ENCODE measurements around the gene ZNF669.
A peak's percentile ranks its signal among the peaks of the same experiment; 100 is the strongest.

ZNF669 gene

GRCh38 chr1:247111259-247111699 is 7.1 kb upstream of the ZNF669 start:
- no peak for DNase-seq (ENCODE audit: low read depth in 2 of 2)

DNA sequence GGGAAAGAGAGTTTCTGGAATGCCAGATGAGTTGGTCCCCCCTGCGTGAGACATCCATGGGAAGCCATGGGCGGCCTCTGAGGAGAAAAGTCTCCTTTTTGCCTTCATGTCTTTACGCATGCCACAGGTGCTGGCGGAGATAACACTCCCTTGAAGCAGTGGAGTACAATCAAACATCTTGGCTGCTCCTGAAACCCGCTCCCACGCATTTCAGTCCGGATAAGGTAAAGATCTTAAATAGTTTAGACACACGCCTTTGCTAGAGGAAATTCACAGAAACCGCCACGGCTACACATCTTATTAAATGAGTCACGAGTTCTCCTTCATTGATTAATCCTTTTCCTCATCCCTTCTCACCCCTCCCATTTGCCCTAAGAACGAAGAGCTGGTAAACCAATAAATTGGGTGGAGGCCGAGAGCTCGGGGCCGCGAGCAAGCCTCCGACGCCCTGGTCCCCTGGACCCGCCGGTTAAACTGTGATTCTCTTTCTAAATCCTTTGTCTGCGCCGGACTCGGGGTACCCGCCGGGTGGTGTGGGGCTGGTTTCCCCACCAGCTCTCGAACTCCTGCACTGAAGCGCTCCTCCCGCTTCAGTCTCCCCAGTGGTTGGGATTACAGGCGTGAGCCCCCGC is 6.6 kb upstream of the ZNF669 start:
- DNase-seq (ENCODE audit: low read depth in 2 of 2): no peak

DNA sequence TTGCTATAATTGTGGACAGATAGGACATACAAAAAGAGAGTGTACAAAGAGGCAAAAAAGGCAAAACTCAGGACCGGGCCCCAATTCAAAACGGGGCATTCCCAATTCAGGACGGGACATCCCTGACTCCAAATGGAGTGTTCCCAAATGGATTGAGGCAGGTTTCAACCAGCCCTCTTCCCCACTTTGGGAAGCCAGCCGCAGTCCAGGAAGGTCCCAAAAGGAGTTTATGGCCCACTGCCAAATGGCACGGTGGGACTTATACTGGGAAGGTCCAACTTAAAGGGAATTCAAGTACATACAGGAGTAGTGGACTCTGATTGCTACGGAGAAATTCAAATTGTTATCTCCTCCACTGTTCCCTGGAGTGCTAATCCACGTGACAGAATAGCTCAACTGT is 3.5 kb upstream of the ZNF669 start:
- no peak for DNase-seq (ENCODE audit: low read depth in 2 of 2)

DNA sequence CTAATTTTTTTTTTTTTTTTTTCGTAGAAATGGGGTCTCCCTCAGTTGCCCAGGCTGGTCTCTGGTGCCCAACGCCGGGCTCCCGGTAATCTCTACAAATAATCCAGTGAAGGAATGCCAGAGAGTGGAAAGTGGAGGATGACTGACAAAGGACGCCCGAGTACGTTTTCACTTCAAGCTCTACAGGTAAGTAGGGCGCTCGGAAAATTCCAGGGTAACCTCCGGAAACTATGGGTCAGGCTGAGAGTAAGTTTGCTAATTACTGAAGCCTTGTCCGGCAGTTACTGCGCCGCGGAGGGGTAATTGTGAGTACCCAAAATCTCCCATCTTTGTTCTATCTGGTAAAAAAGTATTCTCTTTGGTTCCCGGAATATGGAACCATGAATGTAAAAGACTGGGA is 1.8 kb upstream of the ZNF669 start:
- no peak for DNase-seq (ENCODE audit: low read depth in 2 of 2)

GRCh38 chr1:247104965-247105364 is 809 bp upstream of the ZNF669 start:
- DNase-seq (ENCODE audit: low read depth in 2 of 2): no peak

DNA sequence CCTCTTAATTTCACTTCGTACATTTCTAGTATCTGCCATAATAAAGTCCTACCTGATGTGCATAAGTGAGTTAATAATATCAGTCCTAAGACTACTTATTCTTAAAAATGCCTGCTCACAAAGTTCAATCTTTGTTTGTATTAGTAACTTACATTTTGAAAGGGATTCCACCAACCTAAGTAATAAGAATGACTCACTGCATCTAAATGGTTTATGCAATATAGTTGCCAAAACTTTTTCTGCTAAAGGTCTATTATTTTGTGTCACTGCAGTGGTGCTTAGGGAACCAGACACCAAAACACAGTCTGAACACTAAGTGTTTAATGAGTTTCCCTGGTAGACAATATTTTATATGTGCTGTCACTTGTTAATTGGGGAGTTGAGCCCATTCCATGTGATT is 1.8 kb downstream of the ZNF669 start:
- DNase-seq (ENCODE audit: low read depth in 2 of 2): no peak

- no peak for DNase-seq (ENCODE audit: low read depth in 2 of 2)
Measured at GRCh38 chr1:247100676-247101279, 3.4 kb downstream of the ZNF669 start.

GRCh38 chr1:247096958-247097357 is 7.2 kb downstream of the ZNF669 start:
- DNase-seq (ENCODE audit: low read depth in 2 of 2): no peak

GRCh38 chr1:247096544-247096943 is 7.6 kb downstream of the ZNF669 start:
- DNase-seq (ENCODE audit: low read depth in 2 of 2): no peak

DNA sequence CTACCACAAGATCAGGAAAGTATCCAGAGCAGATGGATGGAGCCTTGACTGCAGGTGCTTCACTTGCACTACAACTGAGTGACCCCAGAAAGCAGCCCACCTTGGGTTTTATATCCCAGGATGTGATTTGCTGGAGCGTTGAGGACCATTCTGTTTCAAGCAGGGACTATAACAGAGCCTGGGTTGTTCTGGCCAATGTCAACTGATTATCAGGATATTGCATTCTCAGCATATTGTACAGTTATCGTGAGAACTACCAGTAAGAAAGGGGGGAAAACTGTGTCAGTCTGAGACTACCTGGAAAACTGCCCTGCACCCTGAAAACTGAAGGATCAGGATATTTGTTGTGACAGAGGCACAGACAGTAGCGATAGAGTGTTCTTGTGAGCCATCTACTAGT is 8.0 kb downstream of the ZNF669 start:
- no peak for DNase-seq (ENCODE audit: low read depth in 2 of 2)

DNA sequence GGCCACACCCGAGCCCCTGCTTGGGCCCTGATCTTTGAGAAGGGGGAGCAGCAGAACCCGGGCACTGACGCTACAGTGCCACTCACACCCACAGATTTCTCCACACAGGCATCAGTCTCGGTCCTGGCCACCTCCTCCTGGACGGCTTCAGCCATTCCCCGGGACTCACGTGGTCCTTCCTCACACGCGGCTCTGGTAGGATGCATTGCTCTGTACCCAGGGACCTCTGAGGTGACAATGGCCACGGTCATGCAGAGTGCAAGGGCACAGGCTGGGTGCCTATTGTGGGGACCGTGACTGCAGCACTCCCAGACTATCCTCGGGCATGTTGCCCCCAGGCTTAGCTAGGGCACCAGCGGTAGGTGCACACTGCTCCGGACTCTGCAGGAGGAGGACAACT is 13.7 kb downstream of the ZNF669 start:
- DNase-seq (ENCODE audit: low read depth in 2 of 2): no peak

DNA sequence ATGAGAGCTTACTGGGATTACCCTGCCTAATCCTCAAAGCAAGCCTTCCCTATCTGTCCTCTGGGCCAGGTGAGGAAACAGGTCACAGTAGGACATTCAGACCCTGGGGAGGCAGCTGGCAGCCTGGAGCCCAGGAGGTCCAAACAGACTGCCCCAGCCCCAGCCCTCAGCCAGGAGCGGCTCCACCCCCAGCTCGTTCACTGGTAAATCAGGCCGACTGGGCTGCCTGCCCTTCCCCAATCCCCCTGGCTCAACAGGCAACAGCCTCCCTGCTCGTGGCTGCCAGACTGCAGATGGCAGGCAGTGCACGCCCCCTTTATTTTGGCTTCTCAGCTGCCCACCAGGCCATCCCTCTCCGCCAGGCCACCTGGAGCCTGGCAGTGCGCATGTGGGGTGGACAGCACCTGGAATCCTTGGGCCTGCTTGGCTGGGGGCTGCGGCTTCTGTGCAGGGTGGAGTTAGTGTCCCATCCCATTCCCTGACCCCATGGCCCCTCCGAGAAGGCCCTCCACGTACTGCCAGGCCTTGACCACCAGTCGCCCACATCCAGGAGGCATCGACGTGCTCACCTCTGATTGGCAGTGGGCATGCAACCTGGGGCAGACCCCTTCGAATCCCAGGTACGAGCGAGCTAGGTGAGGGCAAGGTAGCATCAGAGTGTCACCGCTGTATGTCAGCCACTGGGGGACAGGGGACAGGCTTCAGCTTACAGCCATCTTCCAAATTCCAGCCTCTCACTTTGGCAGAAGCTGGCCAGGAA is 14.4 kb downstream of the ZNF669 start:
- no peak for DNase-seq (ENCODE audit: low read depth in 2 of 2)

DNA sequence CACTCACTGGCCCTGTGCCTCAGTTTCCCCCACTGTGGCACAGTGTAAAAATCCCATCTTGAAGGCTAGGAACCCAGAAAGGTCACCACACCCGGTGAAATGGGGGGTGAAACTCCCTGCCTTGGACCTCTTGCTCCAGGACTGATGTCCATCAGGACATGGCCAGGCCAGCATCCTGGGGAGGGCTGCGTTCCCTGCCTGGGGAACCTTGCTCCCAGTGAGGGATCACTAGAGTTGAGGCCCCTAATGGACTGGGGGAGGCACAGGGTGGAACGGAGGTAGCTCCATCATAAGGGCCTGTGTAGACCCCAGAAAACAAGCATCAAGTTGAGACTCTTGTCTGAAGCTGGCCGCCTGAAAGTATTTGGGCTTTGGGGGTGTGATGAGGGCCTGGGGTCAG is 15.2 kb downstream of the ZNF669 start:
- DNase-seq (ENCODE audit: low read depth in 2 of 2): no peak

GRCh38 chr1:247087256-247087655 is 16.9 kb downstream of the ZNF669 start:
- no peak for DNase-seq (ENCODE audit: low read depth in 2 of 2)

- DNase-seq (ENCODE audit: low read depth in 2 of 2): no peak
Measured at GRCh38 chr1:247085310-247085709, 18.8 kb downstream of the ZNF669 start.

DNA sequence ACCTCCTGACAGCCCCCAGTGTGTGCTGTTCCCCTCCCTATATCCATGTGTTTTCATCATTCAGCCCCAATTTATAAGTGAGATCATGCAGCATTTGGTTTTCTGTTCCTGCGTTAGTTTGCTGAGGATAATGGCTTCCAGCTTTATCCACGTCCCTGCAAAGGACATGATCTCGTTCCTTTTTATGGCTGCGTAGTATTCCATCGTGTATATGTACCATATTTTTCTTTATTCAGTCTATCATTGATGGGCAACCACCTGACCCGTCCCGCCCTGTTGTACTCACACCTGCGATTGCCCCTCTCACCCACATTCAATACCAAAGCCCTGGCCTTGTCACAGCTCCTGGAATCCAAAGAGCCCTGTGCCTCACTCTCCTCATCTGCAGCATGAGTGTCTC is 19.4 kb downstream of the ZNF669 start:
- DNase-seq (ENCODE audit: low read depth in 2 of 2): no peak

DNA sequence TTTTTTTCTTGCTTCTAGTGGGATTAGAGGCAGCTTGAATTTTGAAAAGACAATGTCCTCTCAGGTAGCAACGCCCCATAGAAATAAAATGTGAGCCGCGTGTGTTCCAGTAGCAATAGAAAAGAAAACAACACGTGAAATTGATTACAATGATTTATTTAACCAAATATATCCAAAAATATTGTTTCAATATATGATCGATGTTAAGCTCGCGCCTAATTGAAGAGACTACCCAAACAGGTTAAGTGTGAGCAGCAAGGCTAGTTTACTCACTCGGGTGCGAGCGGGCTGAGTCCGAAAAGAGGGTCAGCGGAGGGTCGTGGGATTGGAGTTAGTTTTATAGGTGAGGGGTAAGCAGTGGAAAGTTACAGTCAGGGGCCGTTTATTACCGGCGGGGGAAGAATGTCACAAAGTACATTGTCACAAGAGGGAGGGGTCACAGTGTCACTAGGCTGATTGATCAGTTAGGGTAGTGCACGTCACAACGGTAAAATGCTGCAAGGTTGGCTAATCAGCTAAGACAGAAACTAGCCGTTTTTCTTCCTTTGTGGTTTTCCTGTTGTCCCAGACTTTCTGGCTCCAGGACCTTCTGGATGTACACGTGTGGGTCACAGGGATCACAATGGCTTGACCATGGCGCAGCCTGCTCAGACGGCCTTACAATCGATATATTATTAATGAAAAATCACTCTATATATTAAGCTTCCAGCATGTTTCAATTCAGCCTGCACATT is 24.8 kb downstream of the ZNF669 start:
- DNase-seq (ENCODE audit: low read depth in 2 of 2): no peak

GRCh38 chr1:247078258-247079140 is 25.7 kb downstream of the ZNF669 start, which contains the start of gene ZNF670:
Gene ZNF670 (minus strand): TSS chr1:247078811. CDS start chr1:247078596, 215 bp downstream.
- DNase-seq (ENCODE audit: low read depth in 2 of 2): peak; percentile 80 to 84

DNA sequence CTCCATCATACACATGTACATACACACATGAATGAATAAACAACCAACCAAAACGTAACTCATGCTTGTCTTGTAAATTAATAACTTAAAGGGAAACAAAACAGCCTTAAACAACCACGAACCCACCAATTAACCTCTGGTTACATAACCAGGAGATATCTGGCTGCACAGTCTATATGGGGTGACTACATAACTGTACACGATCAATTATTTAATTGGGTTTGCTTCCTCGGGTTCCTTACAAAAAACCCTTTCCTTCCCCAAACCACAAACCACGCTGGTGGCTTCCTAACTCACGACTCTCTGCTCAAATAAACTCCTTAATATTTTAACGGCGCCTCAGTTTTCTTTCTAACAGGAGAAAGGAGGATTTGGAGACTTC is 26.3 kb downstream of the ZNF669 start:
- DNase-seq (ENCODE audit: low read depth in 2 of 2): no peak

- no peak for DNase-seq (ENCODE audit: low read depth in 2 of 2)
Measured at GRCh38 chr1:247077213-247077612, 26.9 kb downstream of the ZNF669 start.

- DNase-seq (ENCODE audit: low read depth in 2 of 2): no peak
Measured at GRCh38 chr1:247070645-247071044, 33.5 kb downstream of the ZNF669 start.

Data from fibroblast of skin of left quadriceps (primary cell).